ENCODE data around the gene RSRP1.
"Not testable (repeated sequence)": the region's sequence is repeated elsewhere in the genome, so short reads cannot be mapped to it uniquely, and the experiment has no call there.

The RSRP1 gene

GRCh38 chr1:25255706-25256577 is 8.7 kb upstream of the RSRP1 start:
- DNase-seq, result no peak

GRCh38 chr1:25253911-25254310 is 6.7 kb upstream of the RSRP1 start:
- no peak for DNase-seq

GRCh38 chr1:25247829-25248754 is 838 bp upstream of the RSRP1 start:
- DNase-seq, result no peak

GRCh38 chr1:25246600-25247023 is 642 bp downstream of the RSRP1 start:
- DNase-seq, result no peak

- no peak for DNase-seq
Observed at GRCh38 chr1:25245809-25246599, 1.2 kb downstream of the RSRP1 start.

GRCh38 chr1:25245393-25245792 is 1.9 kb downstream of the RSRP1 start:
- DNase-seq, result no peak

- no peak for DNase-seq
Observed at GRCh38 chr1:25243907-25244306, 3.3 kb downstream of the RSRP1 start.

- peak; percentile 80 for DNase-seq
Observed at GRCh38 chr1:25239681-25240541, 7.3 kb downstream of the RSRP1 start.

GRCh38 chr1:25238046-25238445 is 9.2 kb downstream of the RSRP1 start:
- no peak for DNase-seq

GRCh38 chr1:25236261-25236660 is 11.0 kb downstream of the RSRP1 start:
- not testable (repeated sequence) for DNase-seq

- not testable (repeated sequence) for DNase-seq
Observed at GRCh38 chr1:25235411-25235810, 11.8 kb downstream of the RSRP1 start.

- no peak for DNase-seq
Observed at GRCh38 chr1:25232866-25233784, 14.1 kb downstream of the RSRP1 start.

GRCh38 chr1:25232027-25232865 is 15.0 kb downstream of the RSRP1 start, which contains the start of gene SYF2:
Gene SYF2, minus strand, starts transcription at chr1:25232502. Its CDS starts 35 bp downstream, at chr1:25232467.
- DNase-seq, result peak; percentile 80

- no peak for DNase-seq
Observed at GRCh38 chr1:25223471-25223870, 23.8 kb downstream of the RSRP1 start.

- DNase-seq, result no peak
Observed at GRCh38 chr1:25222606-25223005, 24.6 kb downstream of the RSRP1 start.

GRCh38 chr1:25220666-25221065 is 26.6 kb downstream of the RSRP1 start:
- no peak for DNase-seq

GRCh38 chr1:25219661-25220251 is 27.5 kb downstream of the RSRP1 start:
- DNase-seq, result no peak

GRCh38 chr1:25217598-25218232 is 29.5 kb downstream of the RSRP1 start:
- DNase-seq, result no peak

GRCh38 chr1:25217015-25217414 is 30.2 kb downstream of the RSRP1 start:
- no peak for DNase-seq
